Measurements from ENCODE around the gene NOX3.

DNA sequence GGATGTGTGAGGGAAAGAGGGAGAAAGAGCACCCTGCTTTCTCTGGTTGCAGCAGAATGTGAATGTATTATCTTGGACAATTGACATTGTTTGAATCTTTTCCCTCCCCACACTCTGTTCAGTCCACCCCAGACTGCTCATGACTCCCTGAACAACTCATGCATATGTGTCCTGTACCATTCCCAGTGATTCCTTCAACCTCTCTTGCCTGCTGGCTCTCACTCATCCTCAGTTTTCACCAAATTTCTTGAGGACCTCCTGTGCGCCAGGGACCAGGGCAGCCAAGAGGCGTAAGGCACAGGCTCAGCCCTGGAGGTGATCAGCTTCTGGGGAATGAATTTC is 5.4 kb downstream of the NOX3 start:
- TF ChIP-seq ZNF70 (CRISPR knock-in tag; IDR thresholded peaks at IDR 0.05) (no peak), GLIS3 (CRISPR knock-in tag; IDR thresholded peaks at IDR 0.05) (no peak), OSR1 (CRISPR knock-in tag; IDR thresholded peaks at IDR 0.05) (no peak), CREB5 (CRISPR knock-in tag; IDR thresholded peaks at IDR 0.05; ENCODE audit: low read depth) (no peak), ZFP3 (CRISPR knock-in tag; IDR thresholded peaks at IDR 0.05) (no peak), ZFP30 (CRISPR knock-in tag; IDR thresholded peaks at IDR 0.05) (no peak), PPARA (CRISPR knock-in tag; IDR thresholded peaks at IDR 0.05; ENCODE audit: borderline replicate concordance) (no peak)

Data from SK-N-SH treated with all-trans-retinoic acid at 6 μM for 48 hours (cell line).